Natural killer cell (primary cell): Measurements from ENCODE around the gene ATN1. TPM values are rescaled to one million over a fixed set of nuclear protein-coding genes. Genes with fewer than 3 reads are reported as not detected.

Source experiments
- ATAC-seq, 3 donors: fragments of 150-1000 bp in 2 of 3; fragments of 200-7000 bp in 1 of 3; cut with Tn5 transposase; 1 replicate in 1 of 3; 2 replicates in 2 of 3; pipeline ENCODE4 v1.10.0; 2021; ENCODE audit warnings: mild to moderate bottlenecking in 2 of 3, moderate library complexity in 2 of 3
- DNase-seq, 2 donors: peaks; one replicate each; pipeline versions ENCODE4 v3.0.0 to v3.0.0-alpha.2; 2013 to 2021; ENCODE audit warnings: mixed read lengths in 1 of 2
- H3K27ac ChIP-seq: one replicate; pipeline ENCODE4 v1.5.1; 2013; ENCODE audit warnings: mild to moderate bottlenecking, low read length
- H3K27me3 ChIP-seq: one replicate; pipeline ENCODE4 v1.6.1; 2013; ENCODE audit warnings: low read length; ENCODE audit not compliant: control insufficient read depth, insufficient read depth
- H3K36me3 ChIP-seq: one replicate; pipeline ENCODE4 v1.6.1; 2013; ENCODE audit warnings: low read length; ENCODE audit not compliant: control insufficient read depth, insufficient read depth
- H3K4me1 ChIP-seq: one replicate; pipeline ENCODE4 v1.6.1; 2013; ENCODE audit warnings: low read length; ENCODE audit not compliant: control insufficient read depth, insufficient read depth
- H3K4me3 ChIP-seq: one replicate; pipeline ENCODE4 v1.5.1; 2013; ENCODE audit warnings: low read length
- H3K9me3 ChIP-seq: one replicate; pipeline ENCODE4 v1.6.1; 2013; ENCODE audit warnings: low read length; ENCODE audit not compliant: control insufficient read depth, insufficient read depth
- H3K27ac Mint-ChIP-seq, 2 donors: one replicate each; pipeline ENCODE4 v1.8.0; 2022; ENCODE audit warnings: mild to moderate bottlenecking in 2 of 2, mixed read lengths in 2 of 2, moderate library complexity in 1 of 2
- H3K27me3 Mint-ChIP-seq, 2 donors: one replicate each; pipeline ENCODE4 v1.8.0; 2022; ENCODE audit warnings: low read depth in 2 of 2, mixed read lengths in 2 of 2
- H3K36me3 Mint-ChIP-seq: one replicate; pipeline ENCODE4 v1.8.0; 2022; ENCODE audit warnings: mixed read lengths
- H3K4me1 Mint-ChIP-seq, 2 donors: one replicate each; pipeline ENCODE4 v1.8.0; 2022; ENCODE audit warnings: mixed read lengths in 2 of 2
- H3K4me3 Mint-ChIP-seq: one replicate; pipeline ENCODE4 v1.8.0; 2022; ENCODE audit warnings: mild to moderate bottlenecking, moderate library complexity, mixed read lengths
- H3K9me3 Mint-ChIP-seq, 2 donors: one replicate each; pipeline ENCODE4 v1.8.0; 2022; ENCODE audit warnings: mixed read lengths in 2 of 2
- WGBS: methylation state at CpG from one replicate; pipeline ENCODE4 v1.1.7; 2013; ENCODE audit warnings: missing lambda C conversion rate; ENCODE audit not compliant: insufficient coverage; 5-methylcytosine and 5-hydroxymethylcytosine counted together
- intact Hi-C: fragments of 100-400 bp; cut with micrococcal nuclease; formaldehyde crosslinking; loops from one replicate; pipeline ENCODE4 v1.14.2; 2022
- total RNA-seq, 4 donors: library from RNA; stranded (reverse); fragments of 120-200 nt in 1 of 4; gene quantifications; one replicate each; pipeline versions ENCODE4 v1.2.3 to v1.2.4, GENCODE V29; 2013 to 2022
- TF ChIP-seq, protein P1 (sequence below): fragments of 200-600 bp; IDR thresholded peaks from one replicate; pipeline ENCODE4 v1.8.0; 2022; ENCODE audit warnings: antibody characterized with exemption

ATN1 gene
- total RNA-seq, 3 donors from 2014 or later (not counting 1 experiment from before 2014, with no cell fraction given) = 29.3 to 34.0 (median 31.9) TPM

DNA sequence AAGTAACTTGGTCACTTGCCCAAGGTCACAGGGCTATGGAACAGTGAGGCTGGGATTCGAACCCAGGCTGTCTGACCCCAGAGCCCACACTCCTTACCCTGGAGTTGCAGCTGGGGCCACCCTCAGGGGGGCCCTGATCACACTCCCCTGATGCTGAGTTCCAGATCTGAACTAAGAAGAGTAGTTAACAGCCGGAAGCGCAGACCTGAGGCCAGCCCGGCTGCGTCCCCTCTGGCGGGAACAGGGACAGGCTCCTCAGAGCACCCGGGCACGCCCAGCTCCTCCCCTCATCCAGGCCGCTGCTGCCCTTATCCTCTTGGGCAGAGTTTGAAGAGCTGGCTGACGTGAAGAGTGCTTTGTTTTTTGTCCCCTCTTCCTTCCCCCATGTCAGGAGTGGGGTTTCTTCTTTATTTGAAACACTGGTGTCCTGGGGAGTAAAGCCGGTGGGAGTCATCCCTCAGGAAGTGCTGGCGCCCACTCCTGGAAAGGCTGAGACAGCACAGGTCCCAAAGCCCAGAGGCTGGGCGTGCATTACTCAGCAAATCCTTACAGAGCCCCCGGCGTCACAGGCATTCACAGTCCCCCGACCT is 34.0 kb downstream of the ATN1 start:
- Histone ChIP-seq H3K27me3 (no peaks in the 10 kb centered on the region), H3K36me3 (peaks cover 57% of the 10 kb centered on the region), H3K9me3 (no peaks in the 10 kb centered on the region), H3K4me1 (peaks cover 72% of the 10 kb centered on the region), H3K4me3 (no peak overlapping the region), H3K27ac (peak overlapping the region; percentile 96)
- intact Hi-C loops = loop anchor here (1.0 kb wide), 1 partner anchor 9 kb away; no protein-coding TSS in a partner anchor
- H3K4me1 Mint-ChIP-seq = peaks cover 48 to 59% of the 10 kb centered on the region in 2 donors
- ATAC-seq (peak; percentile 2 to 7 (median 7)), DNase-seq (peak in 1 of 2 donors; percentile 73)
- H3K9me3 Mint-ChIP-seq = no peaks in the 10 kb centered on the region
- peak overlapping the region; percentile 85 for H3K4me3 Mint-ChIP-seq
- 30% methylated on average over 15 of the region's 16 CpGs for WGBS
- peak overlapping the region; percentile 98 to 99 for H3K27ac Mint-ChIP-seq
- peaks cover 6% of the 10 kb centered on the region for H3K36me3 Mint-ChIP-seq
- no peaks in the 10 kb centered on the region for H3K27me3 Mint-ChIP-seq
- TF ChIP-seq, protein P1, sequence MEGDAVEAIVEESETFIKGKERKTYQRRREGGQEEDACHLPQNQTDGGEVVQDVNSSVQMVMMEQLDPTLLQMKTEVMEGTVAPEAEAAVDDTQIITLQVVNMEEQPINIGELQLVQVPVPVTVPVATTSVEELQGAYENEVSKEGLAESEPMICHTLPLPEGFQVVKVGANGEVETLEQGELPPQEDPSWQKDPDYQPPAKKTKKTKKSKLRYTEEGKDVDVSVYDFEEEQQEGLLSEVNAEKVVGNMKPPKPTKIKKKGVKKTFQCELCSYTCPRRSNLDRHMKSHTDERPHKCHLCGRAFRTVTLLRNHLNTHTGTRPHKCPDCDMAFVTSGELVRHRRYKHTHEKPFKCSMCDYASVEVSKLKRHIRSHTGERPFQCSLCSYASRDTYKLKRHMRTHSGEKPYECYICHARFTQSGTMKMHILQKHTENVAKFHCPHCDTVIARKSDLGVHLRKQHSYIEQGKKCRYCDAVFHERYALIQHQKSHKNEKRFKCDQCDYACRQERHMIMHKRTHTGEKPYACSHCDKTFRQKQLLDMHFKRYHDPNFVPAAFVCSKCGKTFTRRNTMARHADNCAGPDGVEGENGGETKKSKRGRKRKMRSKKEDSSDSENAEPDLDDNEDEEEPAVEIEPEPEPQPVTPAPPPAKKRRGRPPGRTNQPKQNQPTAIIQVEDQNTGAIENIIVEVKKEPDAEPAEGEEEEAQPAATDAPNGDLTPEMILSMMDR = no peak

DNA sequence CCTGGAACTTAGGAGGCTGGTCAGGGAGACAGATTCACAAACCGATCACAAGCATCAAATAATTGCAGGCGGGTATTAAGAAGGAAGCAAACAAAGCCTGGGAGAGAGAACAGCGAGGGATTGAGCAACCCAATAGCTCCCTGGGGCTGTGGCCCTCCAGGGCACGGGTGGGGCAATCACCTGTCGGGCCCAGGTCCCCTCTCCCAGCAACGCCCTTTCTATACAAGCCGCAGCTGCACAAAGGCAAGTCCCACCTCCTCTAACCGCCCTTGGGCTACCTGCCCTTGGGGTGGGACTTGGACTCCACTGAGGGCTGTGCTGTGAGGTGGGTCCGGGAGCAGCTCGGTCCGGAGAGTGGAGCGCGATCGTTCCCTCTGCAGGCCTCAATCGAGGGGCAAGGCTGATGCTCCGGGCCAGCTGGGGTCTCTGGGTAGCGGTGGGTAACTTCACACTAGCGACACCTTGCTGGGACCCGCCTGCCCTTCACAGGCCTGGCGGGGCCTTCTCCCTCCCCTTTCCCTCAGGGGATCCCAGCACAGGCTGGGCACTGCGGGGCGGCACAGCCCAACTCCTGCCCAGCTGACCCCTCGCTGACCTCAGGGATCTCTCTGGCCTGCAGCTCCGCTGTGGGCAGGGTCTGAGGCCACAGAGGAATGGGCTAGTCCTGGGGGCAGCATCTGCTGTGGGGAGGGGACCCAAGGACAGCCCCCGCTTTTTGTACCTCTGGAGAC is 34.7 kb downstream of the ATN1 start:
- peaks cover 42 to 53% of the 10 kb centered on the region in 2 donors for H3K4me1 Mint-ChIP-seq
- H3K27me3 Mint-ChIP-seq = no peaks in the 10 kb centered on the region
- ATAC-seq = no peak
- no peak overlapping the region for H3K4me3 Mint-ChIP-seq
- H3K9me3 Mint-ChIP-seq = no peaks in the 10 kb centered on the region
- peaks cover 65% of the 10 kb centered on the region for H3K4me1 ChIP-seq
- peaks cover 57% of the 10 kb centered on the region for H3K36me3 ChIP-seq
- intact Hi-C loops = no loop called here
- no peak overlapping the region for H3K4me3 ChIP-seq
- TF ChIP-seq, protein P1 = no peak
- no peaks in the 10 kb centered on the region for H3K9me3 ChIP-seq
- H3K27me3 ChIP-seq = no peaks in the 10 kb centered on the region
- peak overlapping the region; percentile 98 to 99 for H3K27ac Mint-ChIP-seq
- WGBS = 80% methylated on average over 25 of the region's 25 CpGs
- peak overlapping the region; percentile 96 for H3K27ac ChIP-seq
- peaks cover 6% of the 10 kb centered on the region for H3K36me3 Mint-ChIP-seq
- no peak for DNase-seq

DNA sequence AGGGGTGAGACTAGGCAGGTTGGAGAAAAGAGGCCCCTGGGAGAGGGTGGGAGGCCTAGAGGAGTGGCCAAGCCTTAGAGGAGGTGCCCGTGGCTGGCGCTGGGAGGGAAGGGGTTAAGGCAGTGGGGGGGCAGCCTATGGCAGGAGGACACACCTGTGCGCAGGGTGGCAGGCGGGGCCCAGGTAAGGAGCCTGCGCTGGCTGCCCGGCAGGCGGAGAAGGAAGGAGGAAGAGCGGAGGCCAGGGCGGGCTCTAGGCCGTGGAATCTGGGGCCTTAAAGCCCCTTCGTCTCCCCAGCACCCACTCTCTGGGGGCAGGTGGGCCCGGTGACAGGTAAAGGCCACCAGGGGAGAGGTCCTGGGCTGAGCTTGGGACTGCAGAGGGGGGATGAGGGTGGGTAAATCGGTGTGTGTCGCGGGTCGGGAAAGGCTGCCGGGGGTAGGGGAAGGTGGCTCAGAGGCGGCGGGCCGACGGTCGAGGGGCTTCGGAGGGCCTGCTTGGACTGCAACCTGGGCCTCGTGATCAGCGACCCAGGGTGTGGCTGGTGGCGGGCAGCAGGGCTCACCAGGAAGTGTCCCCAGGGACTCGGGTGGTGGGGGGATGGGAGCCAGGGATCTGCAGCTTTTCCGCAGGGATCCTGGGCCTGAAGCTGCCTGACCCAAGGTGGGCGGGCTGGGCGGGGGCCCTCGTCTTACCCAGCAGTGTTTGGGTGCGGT is 35.4 kb downstream of the ATN1 start:
- Histone ChIP-seq H3K4me1 (peaks cover 58% of the 10 kb centered on the region), H3K4me3 (no peak overlapping the region), H3K9me3 (no peaks in the 10 kb centered on the region), H3K36me3 (peaks cover 57% of the 10 kb centered on the region), H3K27me3 (no peaks in the 10 kb centered on the region), H3K27ac (peak overlapping the region; percentile 96)
- TF ChIP-seq, protein P1 = no peak
- H3K4me3 Mint-ChIP-seq = no peak overlapping the region
- intact Hi-C loops = no loop called here
- no peak for DNase-seq
- H3K27ac Mint-ChIP-seq = peak overlapping the region in 1 of 2 donors; percentile 98
- whole genome bisulfite sequencing = 90% methylated on average over 32 of the region's 32 CpGs
- no peaks in the 10 kb centered on the region for H3K27me3 Mint-ChIP-seq
- no peaks in the 10 kb centered on the region for H3K9me3 Mint-ChIP-seq
- ATAC-seq = no peak
- peaks cover 36 to 47% of the 10 kb centered on the region in 2 donors for H3K4me1 Mint-ChIP-seq
- peaks cover 6% of the 10 kb centered on the region for H3K36me3 Mint-ChIP-seq
